HG02588 (cell line): ENCODE measurements around the gene RNU4-1.

ENCODE experiments used
- ATAC-seq: cut with Tn5 transposase; IDR thresholded peaks from one replicate; pipeline ENCODE4 v1.9.1; 2021; ENCODE audit warnings: mild to moderate bottlenecking, moderate library complexity; ENCODE audit not compliant: unreplicated experiment

Gene RNU4-1

GRCh38 chr12:120290609-120291305, 2.3 kb downstream of the RNU4-1 start:
- no peak for ATAC-seq

GRCh38 chr12:120287491-120287890, 5.5 kb downstream of the RNU4-1 start:
- ATAC-seq = no peak

GRCh38 chr12:120286768-120287490, 6.1 kb downstream of the RNU4-1 start:
- ATAC-seq = no peak

- no peak for ATAC-seq
These were observed 8.7 kb downstream of the RNU4-1 start for GRCh38 chr12:120284381-120284780.

GRCh38 chr12:120283318-120283717, 9.7 kb downstream of the RNU4-1 start:
- no peak for ATAC-seq

GRCh38 chr12:120278137-120279069, 14.6 kb downstream of the RNU4-1 start:
- ATAC-seq = no peak

- no peak for ATAC-seq
These were observed 16.3 kb downstream of the RNU4-1 start for GRCh38 chr12:120276734-120277133.

- ATAC-seq = no peak
These were observed 25.3 kb downstream of the RNU4-1 start for GRCh38 chr12:120267736-120268135.

GRCh38 chr12:120266180-120266870, 26.7 kb downstream of the RNU4-1 start:
- no peak for ATAC-seq

- peak; percentile 70 for ATAC-seq
These were observed 27.4 kb downstream of the RNU4-1 start, which contains the start of gene PXN for GRCh38 chr12:120265473-120266179. TSS of gene PXN (minus strand) at chr12:120265730. CDS start at chr12:120265629, 101 bp downstream.

- ATAC-seq = no peak
These were observed 28.0 kb downstream of the RNU4-1 start for GRCh38 chr12:120264904-120265472.

- no peak for ATAC-seq
These were observed 28.7 kb downstream of the RNU4-1 start for GRCh38 chr12:120264086-120264903.

- no peak for ATAC-seq
These were observed 29.3 kb downstream of the RNU4-1 start for GRCh38 chr12:120263748-120264085.

- ATAC-seq = no peak
These were observed 29.9 kb downstream of the RNU4-1 start for GRCh38 chr12:120262852-120263747.

GRCh38 chr12:120261951-120262851, 30.8 kb downstream of the RNU4-1 start:
- no peak for ATAC-seq

GRCh38 chr12:120260607-120261006, 32.4 kb downstream of the RNU4-1 start:
- ATAC-seq = no peak
